CD14-positive monocyte (primary cell): Measurements from ENCODE around the gene MYO1E. TPM values are rescaled to one million over a fixed set of nuclear protein-coding genes. Genes with fewer than 3 reads are reported as not detected.

ENCODE experiments used
- DNase-seq, 3 donors: peaks; one replicate each; pipeline ENCODE4 v3.0.0-alpha.2; 2011 to 2022
- H2AFZ ChIP-seq: 2 replicates; pipeline ENCODE4 v1.6.0; 2012; ENCODE audit warnings: mild to moderate bottlenecking, low read depth, low read length, inconsistent platforms; ENCODE audit not compliant: insufficient read depth, poor library complexity, severe bottlenecking
- H3K27ac ChIP-seq, 2 donors: 1 replicate in 1 of 2; 2 replicates in 1 of 2; pipeline ENCODE4 v1.5.1; 2012 to 2013; ENCODE audit warnings: low read length in 2 of 2, control low read depth in 1 of 2, inconsistent platforms in 1 of 2, low read depth in 1 of 2, mild to moderate bottlenecking in 1 of 2
- H3K27me3 ChIP-seq, 2 donors: one replicate each; pipeline versions ENCODE4 v1.6.0 to v1.6.1; 2011 to 2013; ENCODE audit warnings: low read length in 2 of 2; ENCODE audit not compliant: control insufficient read depth in 2 of 2, insufficient read depth in 2 of 2
- H3K36me3 ChIP-seq, 2 donors: replicated peaks in 1 of 2; 1 replicate in 1 of 2; 2 replicates in 1 of 2; pipeline versions ENCODE4 v1.5.1 to v1.6.1; 2012 to 2013; ENCODE audit warnings: low read length in 2 of 2, control low read depth in 1 of 2, inconsistent platforms in 1 of 2, mild to moderate bottlenecking in 1 of 2; ENCODE audit not compliant: insufficient read depth in 2 of 2, control insufficient read depth in 1 of 2
- H3K4me1 ChIP-seq, 2 donors: 1 replicate in 1 of 2; 2 replicates in 1 of 2; pipeline versions ENCODE4 v1.5.1 to v1.6.1; 2012 to 2013; ENCODE audit warnings: low read length in 2 of 2, control low read depth in 1 of 2, inconsistent platforms in 1 of 2, mild to moderate bottlenecking in 1 of 2, moderate library complexity in 1 of 2; ENCODE audit not compliant: insufficient read depth in 2 of 2, control insufficient read depth in 1 of 2
- H3K4me2 ChIP-seq: replicated peaks from 2 replicates; pipeline ENCODE3; 2012; ENCODE audit warnings: low read length, moderate library complexity, mild to moderate bottlenecking; ENCODE audit not compliant: poor library complexity, severe bottlenecking; ENCODE audit errors: extremely low read depth
- H3K4me3 ChIP-seq, 3 experiments: fragments of 200-600 bp in 1 of 3; sonication (generic) in 1 of 3; replicated peaks in 1 of 3; 1 replicate in 2 of 3; 2 replicates in 1 of 3; pipeline ENCODE4 v1.5.1; 2011 to 2013; ENCODE audit warnings: low read length in 3 of 3, mild to moderate bottlenecking in 3 of 3, control low read depth in 2 of 3, low read depth in 2 of 3, inconsistent platforms in 1 of 3, moderate library complexity in 1 of 3
- H3K79me2 ChIP-seq: 2 replicates; pipeline ENCODE4 v1.6.0; 2012; ENCODE audit warnings: mild to moderate bottlenecking, control low read depth, inconsistent platforms, low read length, moderate library complexity; ENCODE audit not compliant: insufficient read depth
- H3K9ac ChIP-seq: 2 replicates; pipeline ENCODE4 v1.6.0; 2017; ENCODE audit warnings: low read length, mild to moderate bottlenecking; ENCODE audit not compliant: insufficient read depth, poor library complexity, severe bottlenecking
- H3K9me3 ChIP-seq, 2 donors: replicated peaks in 1 of 2; 1 replicate in 1 of 2; 2 replicates in 1 of 2; pipeline versions ENCODE4 v1.5.1 to v1.6.1; 2012 to 2013; ENCODE audit warnings: low read length in 2 of 2, control low read depth in 1 of 2; ENCODE audit not compliant: control insufficient read depth in 1 of 2, insufficient read depth in 1 of 2
- H4K20me1 ChIP-seq: 2 replicates; pipeline ENCODE4 v1.6.0; 2012; ENCODE audit warnings: mild to moderate bottlenecking, low read length, control low read depth, moderate library complexity; ENCODE audit not compliant: insufficient read depth
- H3K27ac Mint-ChIP-seq, 7 donors: one replicate each; pipeline ENCODE4 v1.8.0; 2020; ENCODE audit warnings: mild to moderate bottlenecking in 7 of 7, mixed read lengths in 7 of 7, moderate library complexity in 6 of 7, inconsistent platforms in 2 of 7
- H3K27me3 Mint-ChIP-seq, 3 donors: one replicate each; pipeline ENCODE4 v1.8.0; 2021 to 2022; ENCODE audit warnings: low read depth in 3 of 3, mild to moderate bottlenecking in 3 of 3, mixed read lengths in 3 of 3, moderate library complexity in 3 of 3, inconsistent platforms in 1 of 3
- H3K36me3 Mint-ChIP-seq, 2 donors: one replicate each; pipeline ENCODE4 v1.8.0; 2020; ENCODE audit warnings: mixed read lengths in 2 of 2, inconsistent platforms in 1 of 2, mild to moderate bottlenecking in 1 of 2
- H3K4me1 Mint-ChIP-seq: one replicate; pipeline ENCODE4 v1.8.0; 2020; ENCODE audit warnings: mild to moderate bottlenecking, mixed read lengths
- H3K4me3 Mint-ChIP-seq, 2 donors: one replicate each; pipeline ENCODE4 v1.8.0; 2020; ENCODE audit warnings: mild to moderate bottlenecking in 2 of 2, mixed read lengths in 2 of 2, moderate library complexity in 1 of 2
- H3K9me3 Mint-ChIP-seq, 7 donors: one replicate each; pipeline ENCODE4 v1.8.0; 2020 to 2022; ENCODE audit warnings: mixed read lengths in 7 of 7, mild to moderate bottlenecking in 6 of 7, moderate library complexity in 6 of 7, inconsistent platforms in 2 of 7
- WGBS: methylation state at CpG from one replicate; pipeline ENCODE4 v1.1.5; 2013; ENCODE audit warnings: missing lambda C conversion rate; ENCODE audit not compliant: insufficient coverage; 5-methylcytosine and 5-hydroxymethylcytosine counted together
- intact Hi-C, 2 donors: fragments of 100-400 bp; cut with micrococcal nuclease; formaldehyde crosslinking; loops; one replicate each; pipeline versions ENCODE4 v1.15.0 to v1.15.1; 2023
- polyA plus RNA-seq, 3 donors: library from polyadenylated mRNA; depleted of rRNA in 1 of 3; unstranded in 2 of 3; stranded (reverse) in 1 of 3; fragments of 300-500 nt in 2 of 3; fragments of >200 nt in 1 of 3; fragmentation: Illumina TruSeq in 2 of 3; gene quantifications; 1 replicate in 2 of 3; 2 replicates in 1 of 3; pipeline ENCODE4 v1.2.3, GENCODE V29; 2012 to 2021
- TF ChIP-seq, protein P1 (sequence below): fragments of 200-600 bp; IDR thresholded peaks from one replicate; pipeline ENCODE4 v1.8.0; 2022; ENCODE audit warnings: antibody characterized with exemption, mild to moderate bottlenecking

MYO1E gene
- polyA plus RNA-seq, 3 donors, result 5.5 to 16.2 (median 6.2) TPM

DNA sequence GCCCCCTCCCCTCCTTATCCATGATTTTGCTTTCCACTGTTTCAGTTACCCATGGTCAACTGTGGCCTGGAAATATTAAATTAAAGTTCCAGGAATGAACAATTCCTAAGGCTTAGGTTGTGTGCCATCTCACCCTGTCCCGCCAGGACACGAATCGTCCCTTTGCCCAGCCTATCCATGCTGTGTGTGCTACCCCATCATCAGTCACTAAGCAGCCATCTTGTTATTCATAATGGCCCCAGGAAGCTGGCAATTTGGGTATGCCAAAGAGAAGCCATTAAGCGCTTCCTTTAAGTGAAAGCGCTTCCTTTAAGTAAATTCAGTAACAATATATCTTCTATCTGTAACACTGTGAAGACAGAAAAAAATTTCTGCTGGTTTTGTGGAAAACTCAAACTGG is 215.3 kb downstream of the MYO1E start:
- H3K4me3 ChIP-seq, result no peak overlapping the region
- H3K36me3 ChIP-seq, result peaks cover 56 to 71% of the 10 kb centered on the region in 2 donors
- H3K9ac ChIP-seq, result no peak overlapping the region
- Mint-ChIP-seq H3K36me3 (peaks cover 54 to 73% of the 10 kb centered on the region in 2 donors), H3K4me1 (peaks cover 13% of the 10 kb centered on the region), H3K9me3 (peaks cover 0 to 1% (median 0%) of the 10 kb centered on the region in 7 donors), H3K27me3 (peaks cover 0 to 2% (median 1%) of the 10 kb centered on the region in 3 donors), H3K27ac (peak overlapping the region in 1 of 7 donors; percentile 56), H3K4me3 (no peak overlapping the region)
- DNase-seq, result no peak
- H3K4me1 ChIP-seq, result peaks cover 10 to 12% of the 10 kb centered on the region in 2 donors
- H3K27me3 ChIP-seq, result no peaks in the 10 kb centered on the region
- no peaks in the 10 kb centered on the region for H3K79me2 ChIP-seq
- H3K9me3 ChIP-seq, result no peaks in the 10 kb centered on the region
- intact Hi-C loops, result loop anchor here in 1 of 2 donors (10.0 kb wide), 1 partner anchor 337 kb away; no protein-coding TSS in a partner anchor
- TF ChIP-seq, protein P1, sequence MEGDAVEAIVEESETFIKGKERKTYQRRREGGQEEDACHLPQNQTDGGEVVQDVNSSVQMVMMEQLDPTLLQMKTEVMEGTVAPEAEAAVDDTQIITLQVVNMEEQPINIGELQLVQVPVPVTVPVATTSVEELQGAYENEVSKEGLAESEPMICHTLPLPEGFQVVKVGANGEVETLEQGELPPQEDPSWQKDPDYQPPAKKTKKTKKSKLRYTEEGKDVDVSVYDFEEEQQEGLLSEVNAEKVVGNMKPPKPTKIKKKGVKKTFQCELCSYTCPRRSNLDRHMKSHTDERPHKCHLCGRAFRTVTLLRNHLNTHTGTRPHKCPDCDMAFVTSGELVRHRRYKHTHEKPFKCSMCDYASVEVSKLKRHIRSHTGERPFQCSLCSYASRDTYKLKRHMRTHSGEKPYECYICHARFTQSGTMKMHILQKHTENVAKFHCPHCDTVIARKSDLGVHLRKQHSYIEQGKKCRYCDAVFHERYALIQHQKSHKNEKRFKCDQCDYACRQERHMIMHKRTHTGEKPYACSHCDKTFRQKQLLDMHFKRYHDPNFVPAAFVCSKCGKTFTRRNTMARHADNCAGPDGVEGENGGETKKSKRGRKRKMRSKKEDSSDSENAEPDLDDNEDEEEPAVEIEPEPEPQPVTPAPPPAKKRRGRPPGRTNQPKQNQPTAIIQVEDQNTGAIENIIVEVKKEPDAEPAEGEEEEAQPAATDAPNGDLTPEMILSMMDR, result no peak
- no peak overlapping the region for H3K27ac ChIP-seq
- no peak overlapping the region for H3K4me2 ChIP-seq
- no peak overlapping the region for H2AFZ ChIP-seq
- no peaks in the 10 kb centered on the region for H4K20me1 ChIP-seq
- WGBS, result 100% methylated on average over 3 of the region's 5 CpGs

DNA sequence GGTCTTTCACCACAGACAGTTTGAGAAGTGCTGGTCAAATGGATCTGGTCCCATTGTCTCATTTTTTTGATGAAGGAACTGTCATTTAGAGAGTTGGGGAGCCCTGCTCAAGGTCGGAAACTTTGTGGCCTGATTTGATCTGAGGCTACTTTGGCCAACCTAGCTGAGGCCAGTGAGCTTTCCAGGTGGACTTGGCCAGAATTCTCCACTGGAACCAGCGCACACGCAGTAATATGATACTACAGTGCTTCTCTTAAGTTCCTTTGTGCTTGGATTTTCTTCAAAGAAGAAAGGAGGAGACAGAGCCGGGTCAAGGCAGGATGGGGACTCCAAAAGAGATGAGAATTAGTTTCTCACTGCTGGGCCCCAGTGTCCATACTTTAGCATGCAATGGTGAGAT is 217.2 kb downstream of the MYO1E start:
- no peaks in the 10 kb centered on the region for H3K79me2 ChIP-seq
- no peak overlapping the region for H3K4me3 Mint-ChIP-seq
- no peak overlapping the region for H3K4me3 ChIP-seq
- H3K27ac Mint-ChIP-seq, result no peak overlapping the region
- peaks cover 10 to 12% of the 10 kb centered on the region in 2 donors for H3K4me1 ChIP-seq
- DNase-seq, result no peak
- peaks cover 0 to 1% (median 0%) of the 10 kb centered on the region in 3 donors for H3K27me3 Mint-ChIP-seq
- WGBS, result 100% methylated on average over 4 of the region's 4 CpGs
- intact Hi-C loops, result loop anchor here in 1 of 2 donors (10.0 kb wide), 1 partner anchor 339 kb away; no protein-coding TSS in a partner anchor
- no peak overlapping the region for H3K9ac ChIP-seq
- TF ChIP-seq, protein P1, result no peak
- no peaks in the 10 kb centered on the region for H4K20me1 ChIP-seq
- peaks cover 13% of the 10 kb centered on the region for H3K4me1 Mint-ChIP-seq
- no peaks in the 10 kb centered on the region for H3K9me3 Mint-ChIP-seq
- peaks cover 60 to 77% of the 10 kb centered on the region in 2 donors for H3K36me3 Mint-ChIP-seq
- H3K27me3 ChIP-seq, result no peaks in the 10 kb centered on the region
- H2AFZ ChIP-seq, result no peak overlapping the region
- no peak overlapping the region for H3K27ac ChIP-seq
- H3K4me2 ChIP-seq, result no peak overlapping the region
- H3K9me3 ChIP-seq, result no peaks in the 10 kb centered on the region
- peaks cover 54 to 66% of the 10 kb centered on the region in 2 donors for H3K36me3 ChIP-seq
